Measurements from ENCODE around the gene FBXO39. TPM values are rescaled to one million over a fixed set of nuclear protein-coding genes. Genes with fewer than 3 reads are reported as not detected.

The FBXO39 gene
- total and polyA plus RNA-seq, 9 of the 15 experiments (the other 6 are each of a cell fraction or from before 2014, with no cell fraction given), result not detected

DNA sequence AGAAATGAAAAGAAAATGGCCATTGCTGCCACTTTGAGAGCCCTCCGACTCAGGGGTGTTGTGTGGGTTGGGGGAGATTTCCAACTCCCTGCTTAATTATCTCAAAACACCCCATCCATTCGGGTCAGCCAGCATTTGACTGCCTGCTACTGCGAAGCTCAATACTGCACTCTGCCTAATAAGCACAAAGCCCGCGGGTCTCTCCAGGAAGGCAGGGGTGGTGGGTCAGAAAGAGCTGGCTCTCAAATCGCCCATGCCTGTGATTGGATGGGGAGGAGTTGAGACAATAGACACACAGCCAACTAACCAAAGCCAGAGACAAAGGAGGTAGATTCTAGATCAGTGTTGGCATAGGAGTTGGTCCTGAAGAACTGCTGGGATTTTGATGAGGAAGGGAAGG, 22.5 kb upstream of the FBXO39 start:
- DNase-seq (ENCODE audit: extremely low read depth in 1 of 4, low spot score in 3 of 4) (no peak), FAIRE-seq (no peak), ATAC-seq (no peak)
- H3K27me3 ChIP-seq (ENCODE audit: control insufficient read depth in 2 of 2, insufficient read depth in 2 of 2, low read length in 2 of 2), result no peaks in the 10 kb centered on the region; a peak in 1 of 5 replicates
- no peaks in the 10 kb centered on the region for H3K36me3 ChIP-seq (ENCODE audit: control insufficient read depth, insufficient read depth, low read length)
- H3K9ac ChIP-seq (ENCODE audit: insufficient read depth in 1 of 2, low read depth in 2 of 2, low read length in 2 of 2), result no peak overlapping the region
- no peak overlapping the region for H2AFZ ChIP-seq (ENCODE audit: low read depth, low read length)
- WGBS (ENCODE audit: insufficient coverage, low coverage, missing lambda C conversion rate), result 24% methylated on average over 6 of the region's 6 CpGs
- H3K79me2 ChIP-seq (ENCODE audit: control insufficient read depth, insufficient read depth, low read length), result no peaks in the 10 kb centered on the region
- no peak overlapping the region for H3K4me2 ChIP-seq (ENCODE audit: insufficient read depth, low read length)
- BruUV-seq (replicated peaks), result no TSS peak
- intact Hi-C loops (cut with micrococcal nuclease), result no loop called here
- H3K4me1 ChIP-seq (replicated peaks in 1 of 2; ENCODE audit: control insufficient read depth in 2 of 2, insufficient read depth in 2 of 2, low read length in 2 of 2), result peaks cover 3% of the 10 kb centered on the region in 2 experiments; a peak in 3 of 5 replicates
- H3K9me3 ChIP-seq (replicated peaks; ENCODE audit: control insufficient read depth, insufficient read depth, low read depth, low read length), result no peaks in the 10 kb centered on the region
- no peak overlapping the region for H3K27ac ChIP-seq (ENCODE audit: extremely low read depth, low read depth, low read length)
- H3K9me1 ChIP-seq (ENCODE audit: control insufficient read depth, insufficient read depth, low read length), result no peaks in the 10 kb centered on the region
- in situ Hi-C loops (cut with MboI), result no loop called here
- ChIA-PET CTCF (ENCODE audit: low intra/inter-chr PET ratio) (no interaction called here), POLR2A (no interaction called here)
- no peaks in the 10 kb centered on the region for H4K20me1 ChIP-seq (replicated peaks; ENCODE audit: control insufficient read depth, insufficient read depth, low read length)
- no peak overlapping the region for H3K4me3 ChIP-seq
- TF ChIP-seq ZNF584 (CRISPR knock-in tag; IDR thresholded peaks at IDR 0.05; ENCODE audit: low read depth) (no peak), ZNF124 (CRISPR knock-in tag; IDR thresholded peaks at IDR 0.05) (no peak), ARID1B (IDR thresholded peaks at IDR 0.05) (no peak), ZBED1 (IDR thresholded peaks at IDR 0.05) (no peak), DACH1 (IDR thresholded peaks at IDR 0.05; ENCODE audit: partially characterized antibody) (no peak), ZNF41 (CRISPR knock-in tag; conservative IDR thresholded peaks at IDR 0.05) (no peak), NFIX (CRISPR knock-in tag; IDR thresholded peaks at IDR 0.05; ENCODE audit: low read depth) (no peak), ZNF830 (CRISPR knock-in tag; IDR thresholded peaks at IDR 0.05) (no peak), ZNF146 (CRISPR knock-in tag; IDR thresholded peaks at IDR 0.05; ENCODE audit: unreplicated experiment) (no peak), FOXM1 (IDR thresholded peaks at IDR 0.05; ENCODE audit: low read depth) (no peak), FOXM1 (CRISPR knock-in tag; IDR thresholded peaks at IDR 0.05; ENCODE audit: low read depth) (no peak), ETS2 (tag; IDR thresholded peaks at IDR 0.05; ENCODE audit: borderline replicate concordance, poor library complexity, severe bottlenecking) (no peak), ILF3 (IDR thresholded peaks at IDR 0.05; ENCODE audit: borderline replicate concordance) (no peak), HDAC6 (IDR thresholded peaks at IDR 0.05; ENCODE audit: low read depth, low read length) (no peak)
- TF ChIP-seq, protein P1, sequence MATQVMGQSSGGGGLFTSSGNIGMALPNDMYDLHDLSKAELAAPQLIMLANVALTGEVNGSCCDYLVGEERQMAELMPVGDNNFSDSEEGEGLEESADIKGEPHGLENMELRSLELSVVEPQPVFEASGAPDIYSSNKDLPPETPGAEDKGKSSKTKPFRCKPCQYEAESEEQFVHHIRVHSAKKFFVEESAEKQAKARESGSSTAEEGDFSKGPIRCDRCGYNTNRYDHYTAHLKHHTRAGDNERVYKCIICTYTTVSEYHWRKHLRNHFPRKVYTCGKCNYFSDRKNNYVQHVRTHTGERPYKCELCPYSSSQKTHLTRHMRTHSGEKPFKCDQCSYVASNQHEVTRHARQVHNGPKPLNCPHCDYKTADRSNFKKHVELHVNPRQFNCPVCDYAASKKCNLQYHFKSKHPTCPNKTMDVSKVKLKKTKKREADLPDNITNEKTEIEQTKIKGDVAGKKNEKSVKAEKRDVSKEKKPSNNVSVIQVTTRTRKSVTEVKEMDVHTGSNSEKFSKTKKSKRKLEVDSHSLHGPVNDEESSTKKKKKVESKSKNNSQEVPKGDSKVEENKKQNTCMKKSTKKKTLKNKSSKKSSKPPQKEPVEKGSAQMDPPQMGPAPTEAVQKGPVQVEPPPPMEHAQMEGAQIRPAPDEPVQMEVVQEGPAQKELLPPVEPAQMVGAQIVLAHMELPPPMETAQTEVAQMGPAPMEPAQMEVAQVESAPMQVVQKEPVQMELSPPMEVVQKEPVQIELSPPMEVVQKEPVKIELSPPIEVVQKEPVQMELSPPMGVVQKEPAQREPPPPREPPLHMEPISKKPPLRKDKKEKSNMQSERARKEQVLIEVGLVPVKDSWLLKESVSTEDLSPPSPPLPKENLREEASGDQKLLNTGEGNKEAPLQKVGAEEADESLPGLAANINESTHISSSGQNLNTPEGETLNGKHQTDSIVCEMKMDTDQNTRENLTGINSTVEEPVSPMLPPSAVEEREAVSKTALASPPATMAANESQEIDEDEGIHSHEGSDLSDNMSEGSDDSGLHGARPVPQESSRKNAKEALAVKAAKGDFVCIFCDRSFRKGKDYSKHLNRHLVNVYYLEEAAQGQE (IDR thresholded peaks at IDR 0.05; ENCODE audit: borderline replicate concordance), result no peak
- TF ChIP-seq, protein P1 (CRISPR knock-in tag; IDR thresholded peaks at IDR 0.05; ENCODE audit: low read depth), result no peak
- TF ChIP-seq, protein P2, sequence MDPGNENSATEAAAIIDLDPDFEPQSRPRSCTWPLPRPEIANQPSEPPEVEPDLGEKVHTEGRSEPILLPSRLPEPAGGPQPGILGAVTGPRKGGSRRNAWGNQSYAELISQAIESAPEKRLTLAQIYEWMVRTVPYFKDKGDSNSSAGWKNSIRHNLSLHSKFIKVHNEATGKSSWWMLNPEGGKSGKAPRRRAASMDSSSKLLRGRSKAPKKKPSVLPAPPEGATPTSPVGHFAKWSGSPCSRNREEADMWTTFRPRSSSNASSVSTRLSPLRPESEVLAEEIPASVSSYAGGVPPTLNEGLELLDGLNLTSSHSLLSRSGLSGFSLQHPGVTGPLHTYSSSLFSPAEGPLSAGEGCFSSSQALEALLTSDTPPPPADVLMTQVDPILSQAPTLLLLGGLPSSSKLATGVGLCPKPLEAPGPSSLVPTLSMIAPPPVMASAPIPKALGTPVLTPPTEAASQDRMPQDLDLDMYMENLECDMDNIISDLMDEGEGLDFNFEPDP (CRISPR knock-in tag; IDR thresholded peaks at IDR 0.05), result no peak
